Measurements from ENCODE around the gene LRRC15. TPM values are rescaled to one million over a fixed set of nuclear protein-coding genes. Genes with fewer than 3 reads are reported as not detected.

LRRC15 gene
- total RNA-seq, 1 experiment from 2014 or later: 6.0 TPM

DNA sequence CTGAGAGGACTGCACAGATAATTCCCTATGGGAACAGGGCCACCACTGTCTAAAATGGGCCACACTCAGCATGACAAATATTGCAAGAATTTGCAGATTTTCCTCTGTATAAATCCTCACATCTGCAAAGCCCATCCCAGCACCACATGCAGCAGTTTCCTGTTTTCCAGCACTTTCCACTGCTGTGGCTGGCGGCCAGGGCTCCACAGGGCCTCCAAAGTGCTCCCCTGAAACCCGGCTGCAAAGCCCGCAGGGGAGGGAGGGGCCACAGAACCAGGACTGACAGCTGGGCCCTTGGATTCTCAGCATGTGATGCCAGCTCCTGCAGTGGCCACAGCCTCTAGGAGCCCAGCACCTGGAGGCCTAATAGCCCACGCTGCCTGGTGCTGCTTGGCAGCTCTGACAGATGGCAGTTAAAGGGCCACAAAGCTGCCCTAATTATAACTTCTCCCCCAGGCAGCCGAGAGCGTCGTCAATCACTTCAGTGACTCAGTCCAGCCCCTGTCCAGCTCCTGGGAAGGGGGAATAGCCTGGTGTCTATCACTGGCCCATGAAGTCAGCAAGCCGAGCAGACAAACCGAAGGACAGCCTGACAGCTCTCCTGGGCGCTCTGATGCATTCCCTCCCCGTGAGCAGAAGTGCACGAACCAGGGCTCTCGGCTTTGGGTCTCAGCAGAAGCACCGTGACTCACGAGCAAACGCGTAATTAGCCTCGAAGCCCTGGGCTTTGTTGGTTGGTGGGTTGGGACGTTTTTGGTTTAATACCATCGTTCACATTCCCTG, 4.7 kb downstream of the LRRC15 start:
- DNase-seq (ENCODE audit: low spot score): peak; percentile 79

GRCh38 chr3:194364314-194364651, 5.3 kb downstream of the LRRC15 start:
- DNase-seq (ENCODE audit: low spot score): no peak

DNA sequence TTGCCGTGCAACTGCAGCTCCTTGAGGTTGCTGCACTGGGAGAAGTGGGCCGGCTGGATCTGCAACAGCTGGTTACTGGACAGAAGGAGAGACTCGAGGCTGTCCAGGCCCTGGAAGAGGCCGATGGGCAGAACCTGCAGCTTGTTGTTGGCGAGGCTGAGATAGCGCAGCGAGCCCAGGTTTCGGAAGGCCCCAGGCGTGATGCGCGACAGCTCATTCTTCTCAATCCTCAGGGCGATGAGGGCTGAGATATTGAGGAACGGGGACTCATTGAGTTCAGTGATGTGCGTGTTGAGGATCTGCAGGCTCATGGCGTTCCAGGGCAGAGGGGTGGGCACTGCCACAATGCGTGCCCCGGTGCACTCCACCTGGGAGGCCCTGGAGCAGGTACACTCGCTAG, 9.0 kb downstream of the LRRC15 start:
- no peak for DNase-seq (ENCODE audit: low spot score)

GRCh38 chr3:194357681-194358080, 11.9 kb downstream of the LRRC15 start:
- DNase-seq (ENCODE audit: low spot score): no peak

DNA sequence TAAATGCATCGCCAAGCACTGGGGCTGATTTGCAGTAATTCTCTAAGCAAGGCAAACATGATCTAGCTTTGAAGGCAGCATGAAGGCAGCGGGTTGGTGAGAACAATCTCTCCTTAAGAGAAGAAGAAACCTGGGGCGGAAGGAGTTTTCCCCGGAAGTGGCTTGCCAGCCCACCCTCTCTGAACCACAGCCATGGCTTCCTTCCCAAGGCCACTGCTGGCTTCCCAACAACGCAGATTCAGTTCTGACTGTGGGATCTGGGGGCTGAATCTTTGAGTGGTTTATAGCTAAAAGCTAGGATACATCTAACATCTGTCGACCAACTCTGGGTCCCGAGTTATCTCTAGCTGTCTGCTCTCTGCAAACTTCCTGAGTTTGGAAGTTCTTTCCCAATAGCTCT, 14.2 kb downstream of the LRRC15 start:
- DNase-seq (ENCODE audit: low spot score): no peak

DNA sequence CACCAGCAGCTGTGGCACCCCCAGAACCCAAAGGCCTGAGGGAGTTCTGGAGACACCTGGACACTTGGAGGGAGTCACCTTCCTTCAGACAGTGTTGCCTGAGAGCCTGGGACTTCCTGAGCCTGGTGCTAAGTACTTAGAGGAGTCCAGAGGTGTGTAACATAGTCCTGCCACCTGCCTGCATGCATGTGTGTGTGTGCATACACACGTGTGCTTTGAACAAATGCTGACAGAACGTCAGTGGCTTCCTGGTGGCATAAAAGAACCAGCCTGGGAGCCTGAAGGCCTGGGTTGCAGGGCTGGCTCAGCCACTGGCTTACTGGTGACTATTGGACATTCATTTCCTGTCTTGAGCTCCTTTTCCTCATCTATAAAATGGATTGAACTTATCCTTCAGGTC, 15.2 kb downstream of the LRRC15 start:
- DNase-seq (ENCODE audit: low spot score): no peak

DNA sequence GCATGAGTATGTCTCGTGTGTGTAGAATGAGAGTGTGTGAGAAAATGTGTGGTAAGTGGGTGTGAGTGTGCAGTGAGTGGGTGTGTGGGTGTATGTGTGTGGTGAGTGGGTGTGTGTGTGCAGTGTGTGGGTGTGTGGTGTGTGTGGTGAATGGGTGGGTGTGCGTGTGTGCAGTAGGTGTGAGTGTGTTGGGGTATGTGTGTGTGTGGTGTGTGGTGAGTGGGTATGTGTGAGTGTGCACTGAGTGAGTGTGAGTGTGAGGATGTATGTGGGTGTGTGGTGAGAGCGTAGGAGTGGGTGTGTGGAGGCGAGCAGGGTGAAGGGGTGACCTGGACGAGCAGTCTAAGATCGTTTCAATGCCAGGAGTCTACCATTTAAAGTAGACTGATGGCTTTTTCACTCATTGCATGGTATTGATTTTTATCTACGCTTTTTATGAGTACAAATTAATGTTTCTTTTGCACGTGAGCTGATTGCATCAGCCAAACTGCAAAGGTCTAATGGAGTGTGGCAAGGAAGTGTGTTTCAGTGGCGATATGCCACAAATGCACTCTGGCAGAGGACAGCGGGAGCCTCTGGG, 16.8 kb downstream of the LRRC15 start:
- no peak for DNase-seq (ENCODE audit: low spot score)

DNA sequence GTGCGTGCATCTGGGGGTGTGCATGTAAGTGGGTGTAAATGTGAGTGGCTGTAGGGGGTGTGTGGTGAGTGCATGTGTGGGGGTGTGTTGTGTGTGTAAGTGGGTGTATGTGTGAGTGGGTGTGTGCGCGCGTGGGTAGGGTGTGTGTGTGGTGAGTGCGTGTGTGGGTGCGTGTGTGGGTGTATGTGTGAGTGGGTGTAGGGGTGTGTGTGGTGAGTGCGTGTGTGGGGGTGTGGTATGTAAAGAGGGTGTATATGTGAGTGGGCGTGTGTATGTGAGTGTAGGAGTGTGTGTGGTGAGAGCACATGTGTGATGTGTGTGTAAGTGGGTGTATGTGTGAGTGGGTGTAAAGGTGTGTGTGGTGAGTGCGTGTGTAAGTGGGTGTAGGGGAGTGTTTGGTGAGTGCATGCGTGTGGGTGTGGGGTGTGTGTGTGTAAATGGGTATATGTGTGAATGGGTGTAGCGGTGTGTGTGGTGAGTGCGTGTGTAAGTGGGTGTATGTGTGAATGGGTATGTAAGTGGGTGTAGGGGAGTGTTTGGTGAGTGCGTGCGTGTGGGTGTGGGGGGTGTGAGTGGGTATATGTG, 17.5 kb downstream of the LRRC15 start:
- DNase-seq (ENCODE audit: low spot score): no peak

DNA sequence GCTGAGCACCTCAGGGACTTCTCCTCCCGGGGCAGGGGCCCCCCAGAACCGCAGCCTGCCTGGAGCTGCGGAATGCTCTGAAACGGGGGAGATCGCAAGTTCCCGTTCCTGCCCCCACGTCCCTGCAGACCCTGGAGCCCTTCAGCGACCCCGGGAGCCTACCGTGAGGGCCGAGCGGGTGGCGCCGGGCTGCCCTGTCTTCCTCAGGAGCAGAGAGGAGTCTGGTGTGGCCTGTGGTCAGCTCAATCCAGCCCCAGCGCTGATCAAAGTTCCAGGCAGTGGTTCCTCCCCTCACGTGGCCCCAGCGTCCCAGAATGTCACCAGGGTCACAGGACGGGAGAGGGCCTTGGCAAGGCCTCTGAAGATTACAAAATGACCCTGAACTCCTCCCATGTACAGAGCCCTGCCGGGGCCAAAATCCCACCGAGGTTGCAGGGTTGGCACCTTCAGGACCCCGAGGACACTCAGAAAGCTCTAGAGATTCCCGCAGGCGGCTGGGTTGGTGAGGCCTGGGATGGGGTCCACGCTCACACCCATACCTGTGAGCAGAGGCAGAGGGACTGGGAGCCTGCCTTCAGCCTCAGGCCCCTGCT, 18.4 kb downstream of the LRRC15 start, which contains the start of gene CPN2:
TSS of gene CPN2 (minus strand) at position 249 of the 593 bp plus-strand sequence. CDS start 8,626 bp downstream, outside the sequence.
- no peak for DNase-seq (ENCODE audit: low spot score)

DNA sequence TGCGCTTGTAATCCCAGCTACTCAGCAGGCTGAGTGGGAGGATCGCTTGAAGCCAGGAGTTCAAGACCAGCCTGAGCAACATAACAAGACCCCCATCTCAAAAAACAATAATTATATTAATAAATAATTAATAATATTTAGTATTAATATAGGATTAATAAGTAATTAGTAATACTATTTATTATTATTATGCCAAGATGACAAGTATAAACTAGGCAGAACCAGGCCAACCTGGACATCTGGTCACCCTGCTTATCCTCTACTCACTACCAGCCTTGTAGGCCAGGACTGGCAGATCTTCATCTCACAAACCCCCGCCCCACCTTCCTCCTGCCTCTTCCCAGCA, 18.8 kb downstream of the LRRC15 start:
- no peak for DNase-seq (ENCODE audit: low spot score)

DNA sequence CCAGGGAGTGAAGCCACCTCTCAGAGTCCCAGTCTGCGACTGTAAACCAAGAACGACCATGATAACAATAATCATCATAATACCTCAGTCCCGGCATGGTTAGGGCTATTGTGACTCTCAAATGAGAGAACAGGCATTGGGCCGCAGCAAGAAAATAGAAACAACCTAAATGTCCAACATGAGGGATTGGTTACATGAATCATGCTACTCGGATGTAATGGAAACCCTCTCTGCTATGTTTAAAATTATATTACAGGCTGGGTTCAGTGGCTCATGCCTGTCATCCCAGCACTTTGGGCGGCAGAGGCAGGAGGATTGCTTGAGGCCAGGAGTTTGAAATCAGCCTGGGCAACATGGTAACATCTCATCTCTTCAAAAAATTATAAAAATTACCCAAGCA, 21.2 kb downstream of the LRRC15 start:
- DNase-seq (ENCODE audit: low spot score): no peak

DNA sequence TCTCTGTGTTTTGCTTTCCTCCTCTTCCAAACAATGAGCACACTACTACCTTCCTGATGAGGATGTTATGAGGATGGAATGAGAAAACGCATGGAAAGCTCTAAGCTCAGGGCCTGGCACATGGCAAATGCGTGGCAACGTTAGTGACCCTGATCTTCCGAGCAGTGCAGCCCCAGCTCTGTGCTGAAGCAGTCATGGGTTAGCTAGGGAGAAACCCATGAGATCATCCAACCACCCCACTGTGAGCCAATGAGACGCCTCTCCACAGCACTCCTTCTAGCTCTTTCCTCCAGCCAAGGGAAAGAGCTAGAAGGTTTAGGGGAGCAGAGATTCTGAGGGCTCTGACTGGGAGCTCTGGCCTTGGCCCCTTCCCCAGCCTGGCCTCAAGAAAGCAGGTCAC, 22.9 kb downstream of the LRRC15 start:
- no peak for DNase-seq (ENCODE audit: low spot score)

GRCh38 chr3:194346035-194346434, 23.5 kb downstream of the LRRC15 start:
- no peak for DNase-seq (ENCODE audit: low spot score)

DNA sequence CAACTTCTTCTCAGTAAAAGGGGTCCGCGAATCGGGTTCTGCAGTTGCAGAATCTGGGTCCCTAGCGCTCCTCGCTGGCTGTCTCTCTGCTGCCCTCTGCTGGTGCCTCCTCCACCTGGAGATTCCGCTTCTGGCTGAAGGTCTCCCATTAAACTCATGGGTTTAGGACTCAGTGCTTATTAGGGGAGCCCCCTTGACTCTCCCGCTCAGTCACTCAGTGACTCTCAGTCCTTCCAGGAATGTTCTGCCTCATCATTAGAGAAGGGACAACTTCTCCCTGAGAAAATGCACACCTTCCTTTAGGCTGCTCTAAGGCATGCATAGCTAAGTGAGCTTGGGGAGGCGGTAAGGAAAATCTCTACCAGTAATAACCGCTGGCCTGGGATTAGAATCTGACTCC, 25.5 kb downstream of the LRRC15 start:
- peak; percentile 54 for DNase-seq (ENCODE audit: low spot score)

- no peak for DNase-seq (ENCODE audit: low spot score)
These were observed 26.0 kb downstream of the LRRC15 start for GRCh38 chr3:194343561-194343893.

DNA sequence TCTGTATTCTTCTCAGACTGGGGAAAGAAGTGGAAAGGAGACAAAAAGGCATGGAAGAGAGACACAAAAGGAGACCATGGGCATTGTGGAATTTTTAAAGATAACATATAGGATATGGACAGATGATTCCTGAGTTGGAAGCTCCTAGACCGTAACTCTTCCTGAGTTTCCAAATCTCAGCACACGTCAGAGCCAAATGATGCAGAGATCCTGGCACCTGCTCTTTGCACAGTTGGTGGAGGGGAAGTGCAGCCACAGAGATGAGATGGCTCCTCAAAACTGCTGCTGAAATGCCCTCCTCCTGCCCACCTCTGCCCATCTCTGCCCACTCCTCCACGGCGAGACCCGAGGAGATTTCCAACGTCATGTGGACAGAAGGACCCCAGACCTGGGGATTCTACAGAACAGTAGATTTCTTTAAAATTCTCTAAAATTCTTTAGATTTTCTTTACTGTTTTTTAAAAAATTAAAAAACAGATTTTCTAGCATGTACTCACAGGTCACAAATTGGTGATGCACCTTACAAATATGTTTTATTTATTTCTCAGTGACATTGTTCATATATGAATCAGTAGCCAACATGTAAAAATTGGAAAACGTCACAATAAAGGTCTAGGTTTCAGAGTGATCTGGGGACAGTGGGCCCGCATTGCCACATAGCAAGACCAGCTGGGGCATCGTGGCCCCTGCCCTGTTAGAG, 26.5 kb downstream of the LRRC15 start:
- no peak for DNase-seq (ENCODE audit: low spot score)

DNA sequence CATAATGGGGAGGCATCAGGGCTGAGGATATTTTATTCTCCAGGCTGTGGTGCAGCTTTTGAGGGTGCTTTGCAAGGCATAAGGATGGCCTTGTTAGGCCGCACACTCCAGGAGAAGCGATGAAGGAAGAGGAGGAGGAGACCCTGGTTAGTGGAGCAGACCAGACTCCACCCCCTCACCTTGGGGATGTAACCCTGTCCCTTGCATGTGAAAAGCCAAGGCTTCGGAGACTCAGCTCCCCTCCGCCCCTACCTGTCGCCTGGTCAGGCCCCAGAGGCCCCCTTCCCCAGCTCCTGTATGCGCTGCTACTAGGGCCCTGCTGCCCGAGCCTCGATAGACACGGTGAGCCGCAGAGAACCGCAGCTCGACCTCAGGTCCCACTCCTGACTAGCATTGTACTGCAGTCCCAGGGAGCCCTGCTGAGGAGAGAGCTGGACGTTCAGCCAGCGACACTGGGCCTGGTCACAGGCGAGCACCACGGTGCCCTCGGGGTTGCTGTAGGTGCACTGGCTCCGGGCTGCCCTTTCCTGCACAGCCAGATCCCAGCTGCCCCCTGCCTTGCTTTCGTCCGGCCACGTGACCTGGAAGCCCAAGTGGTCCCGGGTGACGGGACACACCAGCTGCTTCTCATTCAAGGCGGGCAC, 28.7 kb downstream of the LRRC15 start:
- no peak for DNase-seq (ENCODE audit: low spot score)

DNA sequence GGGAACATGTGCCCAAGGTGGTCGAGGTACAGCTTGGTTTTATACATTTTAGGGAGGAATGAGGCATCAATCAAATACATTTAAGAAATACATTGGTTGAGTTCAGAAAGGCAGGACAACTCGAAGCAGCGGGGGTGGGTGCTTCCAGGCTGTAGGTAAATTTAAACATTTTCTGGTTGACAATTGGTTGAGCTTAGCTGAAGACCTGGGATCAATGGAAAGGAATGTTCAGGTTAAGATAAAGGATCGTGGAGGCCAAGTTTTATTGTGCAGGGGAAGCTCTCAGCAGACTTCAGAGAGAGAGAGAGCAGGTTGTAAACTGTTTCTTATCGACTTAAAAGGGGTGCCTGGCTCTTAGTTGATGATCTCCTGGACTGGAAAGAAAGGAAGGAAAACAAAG, 29.7 kb downstream of the LRRC15 start:
- DNase-seq (ENCODE audit: low spot score): no peak

DNA sequence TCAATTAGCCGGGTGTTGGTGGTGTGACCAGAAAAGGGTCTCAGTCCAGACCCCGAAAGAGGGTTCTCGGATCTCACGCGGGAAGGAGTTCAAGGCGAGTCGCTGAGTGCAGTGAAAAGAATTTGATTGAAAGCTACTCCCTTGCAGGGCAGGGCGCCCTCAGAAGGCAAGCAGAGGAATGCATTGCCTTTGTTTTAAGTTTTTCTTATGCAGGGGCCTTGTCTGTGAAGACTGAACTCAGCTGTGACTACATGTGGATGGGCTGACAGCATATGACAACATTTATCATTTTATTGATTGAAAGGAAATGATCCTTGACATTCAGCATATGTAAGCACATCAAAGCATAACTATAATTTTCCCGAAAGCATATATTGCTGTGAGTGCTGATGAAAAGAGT, 30.2 kb downstream of the LRRC15 start:
- DNase-seq (ENCODE audit: low spot score): no peak

GRCh38 chr3:194337965-194338753, 31.4 kb downstream of the LRRC15 start:
- DNase-seq (ENCODE audit: low spot score): no peak
